Measurements from ENCODE around the gene AMIGO1.

Gene AMIGO1

GRCh38 chr1:109534307-109534858 lies 24.9 kb upstream of the AMIGO1 start:
- no peak for TF ChIP-seq FOXM1 (IDR thresholded peaks at IDR 0.05; ENCODE audit: borderline replicate concordance, low read depth)
- no peak for TF ChIP-seq CREB1 (IDR thresholded peaks at IDR 0.05; ENCODE audit: low read depth)
- no peak for TF ChIP-seq YY1 (IDR thresholded peaks at IDR 0.05; ENCODE audit: low read depth)
- TF ChIP-seq TEAD4 (IDR thresholded peaks at IDR 0.05), result no peak
- no peak for TF ChIP-seq EP300 (IDR thresholded peaks at IDR 0.05; ENCODE audit: borderline replicate concordance)
- TF ChIP-seq EGR1 (IDR thresholded peaks at IDR 0.05), result no peak
- no peak for TF ChIP-seq REST (IDR thresholded peaks at IDR 0.05; ENCODE audit: low read depth)
- TF ChIP-seq, protein P1, sequence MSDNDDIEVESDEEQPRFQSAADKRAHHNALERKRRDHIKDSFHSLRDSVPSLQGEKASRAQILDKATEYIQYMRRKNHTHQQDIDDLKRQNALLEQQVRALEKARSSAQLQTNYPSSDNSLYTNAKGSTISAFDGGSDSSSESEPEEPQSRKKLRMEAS (IDR thresholded peaks at IDR 0.05), result no peak
- TF ChIP-seq TAF1 (IDR thresholded peaks at IDR 0.05; ENCODE audit: low read depth), result no peak
- TF ChIP-seq ZBTB7A (IDR thresholded peaks at IDR 0.05; ENCODE audit: low read depth), result no peak

DNA sequence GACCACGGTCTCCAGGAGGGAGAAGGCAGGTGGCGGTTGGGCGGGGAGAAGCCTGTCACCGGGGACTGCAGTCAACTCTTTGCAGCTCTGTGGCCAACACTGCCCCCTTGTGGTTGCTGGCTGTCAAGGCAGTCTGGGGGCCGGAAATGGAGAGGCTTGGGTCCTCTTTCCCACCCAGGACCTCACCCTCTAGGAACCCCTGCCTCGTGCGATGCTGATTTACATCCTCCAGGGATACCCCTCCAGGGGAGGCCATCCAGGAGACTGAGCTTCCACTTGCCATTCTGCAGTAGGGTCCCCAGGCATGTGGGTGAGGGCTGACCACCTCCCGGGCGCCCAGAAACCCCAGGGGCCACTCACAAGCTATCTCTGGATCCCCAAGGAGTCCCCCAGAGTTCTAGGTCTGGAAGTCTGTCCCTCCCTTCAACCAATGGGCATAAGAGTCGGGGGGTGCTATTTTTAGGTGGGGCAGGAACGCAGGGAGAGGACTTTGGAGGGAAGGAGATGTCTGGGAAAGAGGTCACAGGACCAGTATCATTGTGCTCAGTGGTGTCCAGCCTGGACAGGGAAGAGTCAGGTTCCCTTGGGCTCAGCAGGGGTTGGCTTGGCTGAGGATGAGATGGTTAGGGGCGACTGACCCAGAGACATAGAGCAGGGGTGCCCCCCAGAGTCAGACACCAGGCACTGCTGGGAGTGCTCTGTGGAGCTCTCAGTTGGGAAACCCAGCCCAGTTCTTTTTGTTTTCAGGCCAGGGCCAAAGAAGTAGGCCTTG lies 23.0 kb upstream of the AMIGO1 start:
- TF ChIP-seq ZBTB7A (IDR thresholded peaks at IDR 0.05; ENCODE audit: low read depth) (peak; percentile 76; the same call in 1 of the 2 replicates), RAD21 (IDR thresholded peaks at IDR 0.05; ENCODE audit: low read depth) (peak; percentile 93)
- TF ChIP-seq, protein P2, sequence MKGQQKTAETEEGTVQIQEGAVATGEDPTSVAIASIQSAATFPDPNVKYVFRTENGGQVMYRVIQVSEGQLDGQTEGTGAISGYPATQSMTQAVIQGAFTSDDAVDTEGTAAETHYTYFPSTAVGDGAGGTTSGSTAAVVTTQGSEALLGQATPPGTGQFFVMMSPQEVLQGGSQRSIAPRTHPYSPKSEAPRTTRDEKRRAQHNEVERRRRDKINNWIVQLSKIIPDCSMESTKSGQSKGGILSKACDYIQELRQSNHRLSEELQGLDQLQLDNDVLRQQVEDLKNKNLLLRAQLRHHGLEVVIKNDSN (IDR thresholded peaks at IDR 0.05), result no peak

DNA sequence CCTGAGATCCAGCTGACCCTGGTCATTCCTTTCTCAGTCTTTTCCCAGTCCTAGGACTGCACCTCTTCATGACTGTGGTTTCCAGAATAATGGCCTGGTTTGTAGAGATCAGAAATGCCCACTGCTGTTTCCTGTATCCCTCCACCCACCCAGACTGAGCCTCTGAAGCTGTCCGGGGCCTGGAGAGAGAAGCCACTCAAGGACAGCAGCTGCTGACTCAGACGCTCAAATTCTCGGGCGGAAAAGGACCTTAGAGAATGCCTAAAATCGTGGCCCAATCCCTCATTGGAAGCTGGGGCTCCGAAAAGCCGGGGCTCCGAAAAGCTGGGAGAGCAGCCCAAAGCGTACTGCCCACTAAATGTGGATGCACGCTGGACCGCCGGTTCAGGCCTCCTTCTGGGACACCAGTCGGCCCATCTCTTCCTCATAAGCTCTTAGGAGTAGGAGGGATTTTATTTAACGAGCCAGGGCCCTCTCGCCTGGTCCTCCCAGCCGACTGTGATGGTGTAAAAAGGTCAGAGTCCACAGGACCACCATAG lies 22.4 kb upstream of the AMIGO1 start:
- TF ChIP-seq TAF1 (IDR thresholded peaks at IDR 0.05; ENCODE audit: low read depth) (no peak), CREB1 (IDR thresholded peaks at IDR 0.05; ENCODE audit: low read depth) (no peak), RAD21 (IDR thresholded peaks at IDR 0.05; ENCODE audit: low read depth) (no peak), EP300 (IDR thresholded peaks at IDR 0.05; ENCODE audit: borderline replicate concordance) (no peak), CEBPB (IDR thresholded peaks at IDR 0.05) (no peak), TEAD4 (IDR thresholded peaks at IDR 0.05) (no peak), ZBTB7A (IDR thresholded peaks at IDR 0.05; ENCODE audit: low read depth) (no peak), REST (IDR thresholded peaks at IDR 0.05; ENCODE audit: low read depth) (no peak), FOXM1 (IDR thresholded peaks at IDR 0.05; ENCODE audit: borderline replicate concordance, low read depth) (no peak), TCF12 (IDR thresholded peaks at IDR 0.05; ENCODE audit: low read depth) (no peak), EGR1 (IDR thresholded peaks at IDR 0.05) (no peak), NFIC (IDR thresholded peaks at IDR 0.05) (no peak), YY1 (IDR thresholded peaks at IDR 0.05; ENCODE audit: low read depth) (no peak)
- TF ChIP-seq, protein P2 (IDR thresholded peaks at IDR 0.05), result no peak
- TF ChIP-seq, protein P1 (IDR thresholded peaks at IDR 0.05), result no peak

- TF ChIP-seq REST (IDR thresholded peaks at IDR 0.05; ENCODE audit: low read depth), result no peak
- TF ChIP-seq RAD21 (IDR thresholded peaks at IDR 0.05; ENCODE audit: low read depth), result no peak
- TF ChIP-seq, protein P2 (IDR thresholded peaks at IDR 0.05), result no peak
- no peak for TF ChIP-seq NFIC (IDR thresholded peaks at IDR 0.05)
- no peak for TF ChIP-seq CEBPB (IDR thresholded peaks at IDR 0.05)
- no peak for TF ChIP-seq TAF1 (IDR thresholded peaks at IDR 0.05; ENCODE audit: low read depth)
- no peak for TF ChIP-seq YY1 (IDR thresholded peaks at IDR 0.05; ENCODE audit: low read depth)
- TF ChIP-seq, protein P1 (IDR thresholded peaks at IDR 0.05), result no peak
- no peak for TF ChIP-seq CREB1 (IDR thresholded peaks at IDR 0.05; ENCODE audit: low read depth)
- no peak for TF ChIP-seq ZBTB7A (IDR thresholded peaks at IDR 0.05; ENCODE audit: low read depth)
- no peak for TF ChIP-seq TEAD4 (IDR thresholded peaks at IDR 0.05)
- TF ChIP-seq EGR1 (IDR thresholded peaks at IDR 0.05), result no peak
- TF ChIP-seq EP300 (IDR thresholded peaks at IDR 0.05; ENCODE audit: borderline replicate concordance), result no peak
- TF ChIP-seq FOXM1 (IDR thresholded peaks at IDR 0.05; ENCODE audit: borderline replicate concordance, low read depth), result no peak
- TF ChIP-seq TCF12 (IDR thresholded peaks at IDR 0.05; ENCODE audit: low read depth), result no peak
Observed at GRCh38 chr1:109531380-109531779, 21.9 kb upstream of the AMIGO1 start.

Measured in Ishikawa (cell line).